NCI-H187 (cell line): Measurements from ENCODE around the gene PRKAR2A.
"Not testable (repeated sequence)": the region's sequence is repeated elsewhere in the genome, so short reads cannot be mapped to it uniquely, and the experiment has no call there.

Experiments used
- DNase-seq, 2 experiments: peaks; one replicate each; lab custom pipeline; 2025; lab: John Stamatoyannopoulos, UW

Gene PRKAR2A

DNA sequence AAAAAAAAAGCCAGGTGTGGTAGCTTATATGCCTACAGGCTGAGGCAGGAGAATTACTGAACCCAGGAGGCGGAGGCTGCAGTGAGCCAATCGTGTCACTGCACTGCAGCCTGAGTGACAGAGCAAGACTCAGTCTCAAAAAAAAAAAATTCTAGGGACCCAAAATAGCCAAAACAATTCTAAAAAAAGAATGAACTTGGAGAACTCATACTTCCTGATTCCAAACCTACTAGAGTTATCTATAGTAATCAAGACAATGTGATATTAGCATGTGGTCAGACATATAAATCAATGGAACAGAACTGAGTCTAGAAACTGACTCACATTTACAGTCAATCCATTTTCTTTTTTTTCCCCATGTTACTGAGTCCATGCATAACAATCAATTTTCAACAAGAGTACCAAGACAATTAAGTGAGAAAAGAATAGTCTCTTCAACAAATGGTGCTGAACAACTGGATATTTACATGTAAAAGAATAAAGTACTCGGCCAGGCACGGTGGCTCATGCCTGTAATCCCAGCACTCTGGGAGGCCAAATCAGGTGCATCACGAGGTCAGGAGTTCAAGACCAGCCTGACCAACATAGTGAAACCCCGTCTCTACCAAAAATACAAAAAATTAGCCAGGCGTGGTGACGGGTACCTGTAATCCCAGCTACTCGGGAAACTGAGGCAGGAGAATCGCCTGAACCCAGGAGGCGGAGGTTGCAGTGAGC lies 11.9 kb downstream of the PRKAR2A start:
- no peak for DNase-seq

DNA sequence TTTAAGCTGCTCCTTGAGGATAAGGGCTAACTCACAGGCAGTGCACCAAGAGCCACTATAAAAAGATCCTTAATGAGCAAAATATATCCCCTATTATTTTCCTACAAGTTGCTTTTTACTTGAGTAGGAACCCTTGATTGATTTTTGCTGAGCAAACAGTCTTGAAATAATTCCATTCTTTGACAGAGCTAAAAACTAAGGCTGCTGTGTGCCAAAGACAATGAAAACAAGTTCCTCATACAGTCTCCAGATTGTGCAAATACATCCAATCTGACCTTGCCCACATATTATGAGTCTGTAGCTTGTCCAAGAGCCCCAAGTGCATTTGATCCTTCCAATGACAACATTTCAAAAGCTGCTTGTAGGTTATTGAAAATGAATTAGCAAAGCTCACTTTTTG lies 15.0 kb downstream of the PRKAR2A start:
- DNase-seq = no peak

DNA sequence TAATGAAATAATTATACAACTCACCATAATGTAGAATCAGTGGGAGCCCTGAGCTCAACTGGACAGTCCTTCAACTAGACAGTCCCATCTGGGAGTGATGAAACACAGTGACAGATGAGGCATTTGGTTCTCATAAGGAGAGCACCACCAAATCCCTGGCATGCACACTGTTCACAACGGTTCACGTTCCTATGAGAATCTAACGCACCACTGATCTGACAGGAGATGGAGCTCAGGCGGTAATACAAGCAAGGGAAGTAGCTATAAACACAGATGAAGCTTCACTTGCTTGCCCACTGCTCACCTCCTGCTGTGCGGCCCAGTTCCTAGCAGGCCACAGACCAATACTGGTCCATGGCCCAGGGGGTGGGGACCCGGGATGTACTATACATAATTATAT lies 17.0 kb downstream of the PRKAR2A start:
- no peak for DNase-seq

DNA sequence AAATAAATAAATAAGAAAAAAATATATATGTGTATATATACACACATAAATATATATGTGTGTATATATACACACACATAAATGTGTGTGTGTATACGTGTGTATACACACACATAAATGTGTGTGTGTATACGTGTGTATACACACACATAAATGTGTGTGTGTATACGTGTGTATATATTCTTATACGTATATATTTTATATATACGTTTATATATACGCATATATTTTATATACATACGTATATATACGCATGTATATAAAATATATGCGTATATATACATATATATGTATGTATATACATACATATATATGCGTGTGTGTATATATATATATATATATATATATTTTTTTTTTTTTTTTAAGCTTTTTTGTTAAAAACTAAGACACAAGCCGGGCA lies 18.1 kb downstream of the PRKAR2A start:
- DNase-seq = not testable (repeated sequence)

- not testable (repeated sequence) for DNase-seq
Observed at GRCh38 chr3:48827874-48828273, 19.8 kb downstream of the PRKAR2A start.

- DNase-seq = no peak
Observed at GRCh38 chr3:48826451-48826850, 21.2 kb downstream of the PRKAR2A start.

GRCh38 chr3:48820612-48821324 lies 26.9 kb downstream of the PRKAR2A start:
- no peak for DNase-seq

DNA sequence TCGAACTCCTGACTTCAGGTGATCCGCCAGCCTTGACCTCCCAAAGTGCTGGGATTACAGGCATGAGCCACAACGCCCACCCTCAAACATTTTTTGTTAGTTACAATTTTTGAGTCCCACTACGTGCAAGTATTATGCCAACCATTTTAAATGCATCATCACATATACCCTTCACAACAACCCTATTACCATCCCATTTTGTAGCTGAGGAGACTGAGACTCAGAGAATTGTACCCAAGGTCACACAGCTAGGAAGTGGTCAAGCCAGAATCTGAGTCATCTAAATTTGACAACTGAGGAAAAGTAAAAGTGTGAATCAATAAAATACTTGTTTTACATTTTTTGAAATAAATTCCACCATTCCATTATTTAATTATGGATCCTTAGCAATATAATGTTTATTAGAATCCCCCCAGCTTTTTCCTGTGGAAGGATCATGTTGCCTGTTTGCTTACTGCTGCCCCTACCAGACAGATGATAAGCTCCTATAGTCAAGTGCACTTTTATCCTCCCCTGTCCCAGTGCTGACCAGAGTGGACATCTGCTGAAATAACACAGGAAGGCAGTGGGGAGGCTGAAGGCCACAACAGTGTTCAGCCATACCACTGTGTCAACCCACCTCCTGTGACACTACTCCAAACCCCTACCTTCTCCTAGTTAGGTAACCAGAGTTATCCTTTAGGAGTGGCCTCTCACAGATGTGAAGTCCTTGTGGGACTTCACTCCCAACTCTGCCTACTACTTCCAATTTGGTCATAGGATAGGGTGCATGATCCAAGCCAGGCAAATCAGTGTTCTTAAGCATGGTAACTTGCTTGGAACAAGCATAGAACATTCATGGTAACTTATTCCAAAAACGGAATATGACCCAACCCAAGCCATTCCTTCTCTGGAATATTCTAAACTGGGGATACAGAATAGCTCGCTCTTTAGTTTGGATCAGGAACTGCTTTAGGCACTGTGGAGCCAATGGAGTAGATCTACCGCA lies 28.1 kb downstream of the PRKAR2A start:
- no peak for DNase-seq

- DNase-seq = no peak
Observed at GRCh38 chr3:48811524-48811923, 36.1 kb downstream of the PRKAR2A start.

DNA sequence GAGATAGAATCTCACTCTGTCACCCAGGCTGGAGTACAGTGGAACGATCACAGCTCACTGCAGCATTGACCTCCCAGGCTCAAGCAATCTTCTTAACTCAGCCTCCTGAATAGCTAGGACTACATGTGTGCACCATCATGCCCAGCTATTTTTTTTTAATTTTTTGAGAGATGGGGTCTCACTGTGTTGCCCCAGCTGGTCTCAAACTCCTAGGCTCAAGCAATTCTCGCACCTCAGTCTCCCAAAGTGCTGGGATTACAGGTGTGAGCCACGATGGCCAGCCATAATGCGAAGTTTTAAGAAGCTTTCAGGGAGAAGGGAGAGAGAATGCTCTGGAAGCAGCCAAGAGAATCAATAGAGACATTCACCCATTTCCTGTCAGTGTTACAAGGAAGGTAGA lies 42.7 kb downstream of the PRKAR2A start:
- no peak for DNase-seq

DNA sequence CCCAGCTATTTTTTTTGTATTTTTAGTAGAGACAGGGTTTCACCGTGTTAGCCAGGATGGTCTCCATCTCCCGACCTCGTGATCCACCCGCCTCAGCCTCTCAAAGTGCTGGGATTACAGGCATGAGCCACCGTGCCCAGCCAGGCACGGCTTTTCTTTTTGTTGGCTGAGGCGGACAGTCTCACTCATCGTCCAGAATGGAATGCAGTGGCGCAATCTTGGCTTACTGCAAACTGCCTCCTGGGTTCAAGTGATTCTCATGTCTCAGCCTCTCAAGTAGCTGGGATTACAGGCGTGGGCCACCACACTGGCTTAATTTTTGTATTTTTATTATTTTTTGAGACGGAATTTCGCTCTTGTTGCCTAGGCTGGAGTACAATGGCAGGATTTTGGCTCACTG lies 46.8 kb downstream of the PRKAR2A start:
- not testable (repeated sequence) for DNase-seq

DNA sequence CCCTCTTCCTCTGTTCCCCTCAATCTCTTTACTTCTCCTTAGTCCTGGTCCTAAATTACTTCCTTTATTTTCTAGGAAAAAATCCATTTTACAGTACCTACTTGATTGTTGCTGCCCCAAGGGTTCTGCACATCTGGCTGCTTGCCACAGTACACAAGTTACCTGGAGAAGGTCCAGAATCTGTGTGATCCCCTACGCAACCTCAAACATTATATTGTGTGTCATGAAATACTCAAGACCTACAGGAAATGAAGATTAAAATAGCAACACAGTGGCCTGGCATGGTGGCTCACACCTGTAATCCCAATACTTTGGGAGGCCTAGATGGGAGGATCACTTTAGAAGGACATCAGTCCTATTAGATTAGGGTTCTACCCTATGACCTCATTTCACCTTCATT lies 48.7 kb downstream of the PRKAR2A start:
- no peak for DNase-seq

DNA sequence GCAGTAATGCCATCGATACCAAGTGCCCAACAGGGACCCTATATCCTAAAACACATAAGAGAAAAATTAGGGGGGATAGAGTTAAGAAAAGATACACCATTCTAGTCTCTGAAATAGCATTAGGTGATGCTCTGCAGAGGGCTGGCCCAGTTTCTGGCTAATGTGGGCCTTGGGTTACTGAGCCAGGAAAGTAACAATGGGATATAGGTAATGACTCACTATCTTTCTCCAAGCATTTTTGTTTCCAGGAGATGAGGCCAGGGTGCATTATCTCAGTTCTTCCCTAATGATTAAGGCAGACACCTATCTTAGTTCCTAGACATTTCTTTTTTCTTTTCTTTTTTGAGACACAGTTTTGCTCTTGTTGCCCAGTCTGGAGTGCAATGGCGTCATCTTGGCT lies 50.0 kb downstream of the PRKAR2A start:
- no peak for DNase-seq

DNA sequence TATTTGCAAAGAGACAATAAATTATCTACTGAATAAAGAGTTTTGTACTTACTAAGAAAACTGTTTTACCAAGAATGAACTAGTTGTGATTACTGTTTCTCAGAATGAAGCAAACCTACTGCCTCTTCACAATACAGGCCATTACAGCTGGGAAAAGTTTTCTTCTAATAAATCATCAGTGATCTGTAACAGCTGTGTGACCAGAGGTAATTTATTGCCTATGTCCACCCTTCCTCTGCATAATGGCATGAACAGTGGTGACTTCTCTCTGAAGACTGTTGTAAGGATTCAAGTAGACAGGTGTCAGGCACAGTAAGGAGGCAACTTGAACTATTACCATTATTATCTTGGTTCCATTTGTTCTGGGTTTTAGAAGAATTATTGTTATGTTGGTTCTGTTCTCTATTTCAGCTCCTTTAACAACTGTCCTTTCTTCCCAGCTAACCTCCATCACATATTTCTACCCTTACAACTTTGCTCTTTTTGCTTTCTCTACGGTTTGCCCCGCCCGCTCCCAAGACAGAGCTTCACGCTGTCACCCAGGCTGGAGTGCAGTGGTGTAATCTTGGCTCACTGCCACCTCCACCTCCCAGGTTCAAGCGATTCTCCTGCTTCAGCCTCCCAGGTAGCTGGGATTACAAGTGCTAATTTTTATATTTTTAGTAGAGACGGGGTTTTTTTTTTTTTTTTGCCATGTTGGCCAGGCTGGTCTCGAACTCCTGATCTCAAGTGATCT lies 51.5 kb downstream of the PRKAR2A start:
- no peak for DNase-seq

DNA sequence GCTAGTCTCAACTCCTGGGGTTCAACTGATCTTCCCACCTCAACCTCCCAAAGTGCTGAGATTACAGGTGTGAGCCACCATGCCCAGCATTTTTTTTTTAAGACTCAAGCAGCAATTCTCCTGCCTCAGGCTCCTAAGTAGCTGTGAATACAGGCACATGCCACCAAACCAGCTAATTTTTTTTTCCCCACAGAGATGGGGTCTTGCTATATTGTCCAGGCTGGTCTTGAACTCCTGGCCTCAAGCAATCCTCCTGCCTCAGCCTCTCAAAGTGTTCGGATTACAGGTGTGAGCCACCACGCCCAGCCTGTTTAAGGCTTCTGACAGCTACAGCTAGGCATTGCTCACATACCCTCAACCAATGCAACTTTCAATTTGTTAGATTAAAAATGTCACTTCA lies 54.2 kb downstream of the PRKAR2A start:
- DNase-seq = not testable (repeated sequence)

DNA sequence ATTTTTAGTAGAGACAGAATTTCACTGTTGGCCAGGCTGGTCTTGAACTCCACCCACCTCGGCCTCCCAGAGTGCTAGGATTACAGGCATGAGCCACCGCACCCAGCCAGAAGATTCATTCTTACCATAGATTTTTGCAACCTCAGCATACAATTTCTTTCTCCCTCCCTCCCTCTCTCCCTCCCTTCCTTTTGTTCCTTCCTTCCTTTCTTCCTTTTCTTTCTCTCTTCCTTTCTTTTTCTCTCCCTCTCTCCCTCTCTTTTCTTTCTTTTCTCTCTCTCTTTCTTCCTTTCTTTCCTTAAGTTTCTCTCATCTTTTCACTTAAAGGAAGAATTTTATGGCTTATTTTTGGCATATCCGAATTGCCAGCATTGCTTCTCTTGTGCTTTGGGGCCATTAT lies 58.0 kb downstream of the PRKAR2A start:
- no peak for DNase-seq

GRCh38 chr3:48788544-48789162 lies 59.0 kb downstream of the PRKAR2A start:
- no peak for DNase-seq

- DNase-seq = no peak
Observed at GRCh38 chr3:48784426-48785120, 63.1 kb downstream of the PRKAR2A start.

- DNase-seq = no peak
Observed at GRCh38 chr3:48783304-48783703, 64.4 kb downstream of the PRKAR2A start.

DNA sequence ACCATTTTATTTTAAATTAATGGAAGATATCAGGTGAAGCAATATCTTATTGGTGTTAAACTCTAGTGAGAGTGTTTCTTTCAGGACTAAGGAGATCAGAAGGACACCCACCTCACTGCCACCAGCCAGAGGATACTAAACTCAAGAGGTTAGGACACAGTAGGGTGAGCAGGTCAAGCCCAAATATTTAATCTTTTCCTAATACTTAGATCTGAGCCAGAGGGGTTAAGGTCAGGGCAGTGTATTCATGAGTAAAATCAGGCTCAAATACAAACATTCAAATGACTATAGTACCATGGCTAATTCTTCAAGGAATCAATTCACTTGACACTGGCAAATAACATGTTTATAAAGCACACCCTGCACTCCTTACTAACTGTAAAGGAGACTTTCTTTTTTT lies 65.6 kb downstream of the PRKAR2A start:
- no peak for DNase-seq

DNA sequence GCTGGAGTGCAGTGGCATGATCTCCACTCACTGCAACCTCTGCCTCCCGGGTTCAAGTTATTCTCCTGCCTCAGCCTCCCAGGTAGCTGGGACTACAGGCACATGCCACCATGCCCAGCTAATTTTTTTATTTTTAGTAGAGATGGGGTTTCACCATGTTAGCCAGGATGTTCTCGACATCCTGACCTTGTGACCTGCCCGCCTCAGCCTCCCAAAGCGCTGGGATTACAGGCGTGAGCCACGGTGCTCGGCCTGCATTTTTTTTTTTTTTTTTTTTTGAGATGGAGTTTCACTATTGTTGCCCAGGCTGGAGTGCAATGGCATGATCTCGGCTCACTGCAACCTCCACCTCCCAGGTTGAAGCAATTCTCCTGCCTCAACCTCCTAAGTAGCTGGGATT lies 69.1 kb downstream of the PRKAR2A start:
- not testable (repeated sequence) for DNase-seq
